ENCODE results near the gene CMTM8.
"Not testable (repeated sequence)": the region's sequence is repeated elsewhere in the genome, so short reads cannot be mapped to it uniquely, and the experiment has no call there.

The CMTM8 gene

GRCh38 chr3:32379831-32380500, 141.5 kb downstream of the CMTM8 start:
- DNase-seq (ENCODE audit: low spot score): no peak

GRCh38 chr3:32381922-32382321, 143.4 kb downstream of the CMTM8 start:
- no peak for DNase-seq (ENCODE audit: low spot score)

GRCh38 chr3:32383136-32383711, 144.7 kb downstream of the CMTM8 start:
- DNase-seq (ENCODE audit: low spot score): no peak

- DNase-seq (ENCODE audit: low spot score): no peak
Measured at GRCh38 chr3:32384938-32385337, 146.5 kb downstream of the CMTM8 start.

- no peak for DNase-seq (ENCODE audit: low spot score)
Measured at GRCh38 chr3:32387512-32387911, 149.0 kb downstream of the CMTM8 start.

GRCh38 chr3:32389577-32389976, 151.1 kb downstream of the CMTM8 start:
- DNase-seq (ENCODE audit: low spot score): not testable (repeated sequence)

GRCh38 chr3:32391643-32392535, 153.4 kb downstream of the CMTM8 start, which contains the start of gene CMTM7:
CMTM7 (plus strand) TSS chr3:32391853; CDS start chr3:32391907, 54 bp downstream.
- no peak for DNase-seq (ENCODE audit: low spot score)

- no peak for DNase-seq (ENCODE audit: low spot score)
Measured at GRCh38 chr3:32392536-32393302, 154.2 kb downstream of the CMTM8 start.

GRCh38 chr3:32395496-32395895, 157.0 kb downstream of the CMTM8 start:
- DNase-seq (ENCODE audit: low spot score): no peak

- DNase-seq (ENCODE audit: low spot score): no peak
Measured at GRCh38 chr3:32397941-32398340, 159.5 kb downstream of the CMTM8 start.

- peak; percentile 48 for DNase-seq (ENCODE audit: low spot score)
Measured at GRCh38 chr3:32398531-32398930, 160.1 kb downstream of the CMTM8 start.

GRCh38 chr3:32399030-32399620, 160.6 kb downstream of the CMTM8 start:
- DNase-seq (ENCODE audit: low spot score): no peak

- DNase-seq (ENCODE audit: low spot score): no peak
Measured at GRCh38 chr3:32401126-32401525, 162.6 kb downstream of the CMTM8 start.

GRCh38 chr3:32401556-32402081, 163.1 kb downstream of the CMTM8 start:
- DNase-seq (ENCODE audit: low spot score): peak; percentile 84

- no peak for DNase-seq (ENCODE audit: low spot score)
Measured at GRCh38 chr3:32403663-32404062, 165.2 kb downstream of the CMTM8 start.

- no peak for DNase-seq (ENCODE audit: low spot score)
Measured at GRCh38 chr3:32404714-32405113, 166.2 kb downstream of the CMTM8 start.

- DNase-seq (ENCODE audit: low spot score): no peak
Measured at GRCh38 chr3:32405155-32405554, 166.7 kb downstream of the CMTM8 start.

- DNase-seq (ENCODE audit: low spot score): no peak
Measured at GRCh38 chr3:32405711-32406323, 167.3 kb downstream of the CMTM8 start.

GRCh38 chr3:32406486-32407408, 168.3 kb downstream of the CMTM8 start:
- DNase-seq (ENCODE audit: low spot score): peak; percentile 58

Measured in Ammon's horn (tissue), 1 donor.